Measurements from ENCODE around the gene EML3. TPM values are rescaled to one million over a fixed set of nuclear protein-coding genes. Genes with fewer than 3 reads are reported as not detected.
"Not testable (repeated sequence)": the region's sequence is repeated elsewhere in the genome, so short reads cannot be mapped to it uniquely, and the experiment has no call there.

EML3 gene
- total and polyA plus RNA-seq, 9 donors, result 10.7 to 27.7 (median 19.9) TPM

DNA sequence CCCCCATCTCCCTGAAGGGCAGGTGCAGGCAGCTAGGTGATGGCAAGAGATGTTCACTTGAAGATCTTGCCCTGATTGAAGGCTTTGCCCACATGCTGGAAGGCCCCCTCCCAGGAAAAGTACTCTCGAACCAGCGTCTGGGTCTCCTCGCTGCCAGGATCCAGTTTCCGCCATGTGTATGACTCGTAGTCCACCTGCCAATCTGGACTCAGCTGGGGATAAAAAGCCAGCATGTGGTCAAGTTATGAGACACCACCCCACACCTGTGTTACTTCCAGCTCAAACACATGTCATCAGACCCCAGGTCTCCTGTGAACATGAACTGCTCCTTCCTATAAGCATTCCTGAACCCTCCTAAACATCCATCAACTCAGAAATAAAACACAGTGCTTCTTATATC, 52.9 kb downstream of the EML3 start:
- H3K27me3 ChIP-seq (ENCODE audit: control insufficient read depth, insufficient read depth, low read length); H3K4me3 ChIP-seq (ENCODE audit: low read length); DNase-seq; H3K9me3 ChIP-seq (replicated peaks; ENCODE audit: control insufficient read depth, low read depth, low read length): not testable (repeated sequence)
- H3K27ac ChIP-seq (ENCODE audit: low read length), result peak overlapping the region; percentile 51
- H3K4me1 ChIP-seq (ENCODE audit: control insufficient read depth, insufficient read depth, low read length), result peaks cover 46% of the 10 kb centered on the region
- WGBS (ENCODE audit: insufficient coverage), result 63% methylated on average over 5 of the region's 5 CpGs
- peaks cover 64% of the 10 kb centered on the region for H3K36me3 ChIP-seq (ENCODE audit: control insufficient read depth, insufficient read depth, low read length)

DNA sequence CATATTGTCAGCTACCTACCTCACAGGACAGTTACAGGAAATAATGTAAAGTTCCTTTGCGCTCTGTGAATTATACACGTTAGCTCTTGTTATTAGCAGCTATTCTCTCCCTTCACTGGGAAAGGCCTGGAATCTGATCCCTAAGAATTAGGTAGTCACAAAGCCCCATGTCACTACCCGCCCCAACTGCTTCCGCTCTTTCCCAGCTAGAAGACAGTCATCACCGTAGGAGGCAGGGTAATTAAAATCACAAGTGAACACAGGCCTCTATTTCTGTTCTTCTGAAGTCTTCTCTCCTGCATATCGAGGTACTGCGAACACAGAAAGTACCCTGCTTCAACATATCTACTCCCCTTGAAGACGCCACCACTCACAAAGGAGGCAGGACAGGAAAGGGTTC, 53.4 kb downstream of the EML3 start:
- H3K27me3 ChIP-seq (ENCODE audit: control insufficient read depth, insufficient read depth, low read length), result no peaks in the 10 kb centered on the region
- peaks cover 63% of the 10 kb centered on the region for H3K36me3 ChIP-seq (ENCODE audit: control insufficient read depth, insufficient read depth, low read length)
- H3K9me3 ChIP-seq (replicated peaks; ENCODE audit: control insufficient read depth, low read depth, low read length), result no peaks in the 10 kb centered on the region
- no peak overlapping the region for H3K4me3 ChIP-seq (ENCODE audit: low read length)
- H3K4me1 ChIP-seq (ENCODE audit: control insufficient read depth, insufficient read depth, low read length), result peaks cover 50% of the 10 kb centered on the region
- WGBS (ENCODE audit: insufficient coverage), result 67% methylated on average over 6 of the region's 8 CpGs
- peak overlapping the region; percentile 51 for H3K27ac ChIP-seq (ENCODE audit: low read length)
- DNase-seq, result no peak

DNA sequence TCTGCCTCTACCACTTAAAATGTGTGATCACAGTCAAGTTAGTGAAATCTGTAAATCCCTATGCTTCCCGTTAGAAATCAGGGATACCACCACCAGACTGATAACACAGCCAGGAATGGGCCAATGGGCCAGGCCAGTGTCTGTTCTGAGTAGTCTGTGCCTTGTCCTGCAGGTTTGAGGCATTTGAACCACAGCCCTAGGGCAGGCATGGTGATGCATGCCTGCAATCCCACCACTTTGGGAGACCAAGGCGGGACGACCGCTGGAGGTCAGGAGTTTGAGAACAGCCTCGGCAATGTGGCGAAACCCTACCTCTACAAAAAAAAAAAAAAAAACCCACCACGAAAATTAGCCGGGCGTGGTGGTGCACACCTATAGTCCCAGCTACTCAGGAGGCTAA, 53.9 kb downstream of the EML3 start:
- H3K9me3 ChIP-seq (replicated peaks; ENCODE audit: control insufficient read depth, low read depth, low read length), result no peaks in the 10 kb centered on the region
- H3K27ac ChIP-seq (ENCODE audit: low read length), result no peak overlapping the region
- no CpG with 5 or more reads among the region's 9 CpGs for WGBS (ENCODE audit: insufficient coverage)
- H3K36me3 ChIP-seq (ENCODE audit: control insufficient read depth, insufficient read depth, low read length), result peaks cover 59% of the 10 kb centered on the region
- no peak for DNase-seq
- H3K4me1 ChIP-seq (ENCODE audit: control insufficient read depth, insufficient read depth, low read length), result peaks cover 55% of the 10 kb centered on the region
- no peaks in the 10 kb centered on the region for H3K27me3 ChIP-seq (ENCODE audit: control insufficient read depth, insufficient read depth, low read length)
- no peak overlapping the region for H3K4me3 ChIP-seq (ENCODE audit: low read length)

DNA sequence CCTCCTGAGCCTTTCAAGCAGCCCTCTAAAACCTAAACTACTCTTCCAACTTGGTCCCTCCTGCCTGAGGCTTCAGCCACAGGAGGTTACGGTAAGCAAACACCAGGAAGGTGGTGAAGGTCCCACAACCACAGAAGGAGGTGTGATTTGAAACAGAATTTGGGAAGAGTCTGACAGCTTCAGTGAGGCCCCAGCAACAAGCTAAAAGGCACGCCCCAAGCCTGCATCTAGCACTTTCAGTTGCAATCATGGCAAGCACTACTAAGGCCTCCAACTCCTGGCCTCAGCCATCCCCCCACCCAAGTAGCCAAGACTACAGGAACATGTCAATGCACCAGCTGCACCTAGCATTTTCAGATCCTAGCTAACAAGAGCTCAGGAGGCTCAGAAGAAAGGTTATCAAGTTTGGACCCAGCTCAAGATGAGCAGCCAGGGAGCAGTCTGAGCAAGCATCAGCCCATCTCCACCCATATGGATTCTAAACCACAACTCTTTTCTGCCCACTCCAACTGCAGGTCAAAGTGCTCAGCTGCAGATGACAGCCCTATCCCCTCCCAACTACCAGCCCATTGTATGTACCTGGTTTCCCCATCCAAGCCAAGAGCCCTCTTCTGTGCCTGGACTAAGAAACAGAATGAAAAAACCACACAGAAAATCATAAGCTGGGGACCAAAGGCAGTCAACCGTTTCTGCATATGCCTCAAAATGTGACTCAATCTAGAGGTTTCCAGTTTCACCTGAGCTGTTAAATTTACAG, 55.5 kb downstream of the EML3 start:
- no peak for DNase-seq
- H3K9me3 ChIP-seq (replicated peaks; ENCODE audit: control insufficient read depth, low read depth, low read length), result no peaks in the 10 kb centered on the region
- peaks cover 44% of the 10 kb centered on the region for H3K36me3 ChIP-seq (ENCODE audit: control insufficient read depth, insufficient read depth, low read length)
- H3K27ac ChIP-seq (ENCODE audit: low read length), result peak overlapping the region; percentile 95
- H3K4me1 ChIP-seq (ENCODE audit: control insufficient read depth, insufficient read depth, low read length), result peaks cover 71% of the 10 kb centered on the region
- no CpG with 5 or more reads among the region's 3 CpGs for WGBS (ENCODE audit: insufficient coverage)
- no peaks in the 10 kb centered on the region for H3K27me3 ChIP-seq (ENCODE audit: control insufficient read depth, insufficient read depth, low read length)
- no peak overlapping the region for H3K4me3 ChIP-seq (ENCODE audit: low read length)

DNA sequence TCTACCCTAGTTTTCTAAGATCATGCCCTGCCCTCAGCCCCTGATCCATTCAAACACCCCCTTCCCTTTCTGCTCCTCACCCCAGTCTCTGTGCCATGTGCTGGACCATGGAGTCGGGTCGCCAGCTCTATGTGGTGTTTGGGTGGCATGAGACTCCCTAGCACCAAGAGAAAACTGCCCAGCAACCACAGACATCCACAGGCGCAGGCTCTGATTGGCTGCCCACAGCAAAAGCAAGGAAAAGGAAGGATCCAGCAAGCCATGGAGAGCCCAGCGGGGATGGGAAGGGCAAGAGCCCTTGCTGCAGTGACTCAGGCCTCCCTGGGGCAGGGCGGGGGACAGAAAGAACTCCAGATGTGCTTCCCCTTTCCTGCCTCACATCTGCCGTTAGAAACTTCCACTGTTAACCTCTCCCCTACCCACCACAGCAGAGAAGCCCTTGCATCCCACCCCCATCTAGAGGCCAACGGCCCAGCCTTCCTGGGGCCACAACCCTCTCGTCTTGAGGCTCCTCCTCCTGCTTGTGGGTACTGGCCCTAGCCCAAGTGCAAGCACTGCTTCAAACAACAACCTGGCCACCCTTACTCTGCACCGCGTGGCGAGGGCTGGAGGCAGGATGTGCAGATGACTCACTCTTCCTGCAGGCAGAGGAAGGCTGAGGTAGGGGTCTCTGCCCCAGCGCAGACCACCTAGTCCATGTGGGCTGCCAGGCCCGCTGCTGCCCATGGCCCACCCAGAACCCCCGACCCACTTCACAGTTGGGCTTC, 56.3 kb downstream of the EML3 start:
- H3K36me3 ChIP-seq (ENCODE audit: control insufficient read depth, insufficient read depth, low read length), result peaks cover 38% of the 10 kb centered on the region
- peak overlapping the region; percentile 9 for H3K4me3 ChIP-seq (ENCODE audit: low read length)
- peaks cover 79% of the 10 kb centered on the region for H3K4me1 ChIP-seq (ENCODE audit: control insufficient read depth, insufficient read depth, low read length)
- no peaks in the 10 kb centered on the region for H3K9me3 ChIP-seq (replicated peaks; ENCODE audit: control insufficient read depth, low read depth, low read length)
- WGBS (ENCODE audit: insufficient coverage), result 5% methylated on average over 4 of the region's 14 CpGs
- peak overlapping the region; percentile 95 for H3K27ac ChIP-seq (ENCODE audit: low read length)
- peak; percentile 94 for DNase-seq
- H3K27me3 ChIP-seq (ENCODE audit: control insufficient read depth, insufficient read depth, low read length), result no peaks in the 10 kb centered on the region

DNA sequence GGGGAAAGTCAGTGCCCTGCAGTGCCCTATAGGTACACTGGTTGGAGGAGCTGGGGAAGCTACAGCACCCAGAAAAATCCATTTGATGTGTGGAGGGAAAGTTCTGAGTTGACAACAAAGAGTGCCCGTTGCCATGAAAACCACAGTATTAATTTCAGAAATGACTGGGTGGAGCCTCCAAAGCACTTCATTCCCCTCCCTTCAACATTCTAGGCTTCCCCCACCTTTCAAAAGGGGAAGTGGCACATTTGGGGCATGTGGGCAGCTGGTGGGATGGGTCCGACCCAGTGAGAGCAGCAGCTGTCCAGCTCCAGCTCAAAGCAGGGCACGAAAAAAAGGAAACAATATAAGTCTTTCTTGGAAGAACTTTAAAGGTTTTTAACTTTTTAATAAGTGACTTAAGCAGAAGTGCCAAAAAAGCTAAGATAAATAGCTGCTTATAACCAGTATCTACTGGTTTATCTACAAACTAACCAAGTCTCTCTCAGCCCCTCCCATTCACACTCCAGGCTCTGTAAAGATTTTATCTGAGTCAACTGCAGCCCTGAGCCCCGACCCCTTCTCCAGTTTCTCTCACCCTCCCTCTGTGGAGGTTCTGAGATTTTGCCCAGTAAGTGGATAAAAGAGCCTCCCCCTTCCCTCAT, 57.0 kb downstream of the EML3 start:
- Histone ChIP-seq H3K9me3 (replicated peaks; ENCODE audit: control insufficient read depth, low read depth, low read length) (no peaks in the 10 kb centered on the region), H3K36me3 (ENCODE audit: control insufficient read depth, insufficient read depth, low read length) (peaks cover 33% of the 10 kb centered on the region), H3K4me3 (ENCODE audit: low read length) (peak overlapping the region; percentile 9), H3K27ac (ENCODE audit: low read length) (peak overlapping the region; percentile 95), H3K4me1 (ENCODE audit: control insufficient read depth, insufficient read depth, low read length) (peaks cover 78% of the 10 kb centered on the region), H3K27me3 (ENCODE audit: control insufficient read depth, insufficient read depth, low read length) (no peaks in the 10 kb centered on the region)
- no CpG with 5 or more reads among the region's 4 CpGs for WGBS (ENCODE audit: insufficient coverage)
- DNase-seq, result peak; percentile 89

DNA sequence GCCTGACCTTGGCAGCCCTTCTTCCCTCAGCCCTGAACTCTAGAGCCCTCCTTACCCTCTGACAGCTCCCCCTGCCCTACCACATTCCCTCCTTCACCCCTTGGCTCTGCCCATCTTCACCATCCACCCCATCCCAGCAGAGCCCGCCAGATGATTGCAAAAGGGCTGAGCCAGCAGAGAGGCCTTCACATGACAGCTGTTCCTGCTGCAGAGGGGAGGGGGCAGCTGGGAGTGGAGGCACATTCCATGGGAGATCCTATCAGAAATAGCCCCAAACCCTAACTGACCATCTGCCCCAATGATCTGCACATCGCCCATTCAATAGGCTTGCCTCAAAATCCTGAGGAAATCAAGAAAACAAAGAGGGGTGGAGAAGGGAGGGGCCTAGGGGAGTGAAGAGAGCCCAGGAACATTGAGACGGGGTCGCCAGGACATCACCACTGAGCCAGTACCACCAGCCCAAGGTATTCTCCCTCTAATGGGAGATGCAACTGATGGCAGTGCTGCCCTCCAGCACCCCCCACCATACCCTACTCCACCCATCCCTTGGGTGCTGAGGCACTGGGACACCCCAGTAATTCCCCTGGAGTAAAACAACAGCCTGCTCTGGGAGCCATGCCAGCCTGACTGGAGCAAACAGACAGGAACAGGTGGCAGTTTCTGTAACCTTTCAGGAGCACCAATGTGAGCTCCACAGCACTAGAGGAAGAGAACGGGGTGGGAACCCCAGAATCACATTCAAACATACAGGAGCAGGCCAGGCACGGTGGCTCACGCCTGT, 58.0 kb downstream of the EML3 start:
- H3K27me3 ChIP-seq (ENCODE audit: control insufficient read depth, insufficient read depth, low read length), result no peaks in the 10 kb centered on the region
- H3K9me3 ChIP-seq (replicated peaks; ENCODE audit: control insufficient read depth, low read depth, low read length), result no peaks in the 10 kb centered on the region
- peak overlapping the region; percentile 95 for H3K27ac ChIP-seq (ENCODE audit: low read length)
- WGBS (ENCODE audit: insufficient coverage), result 86% methylated on average over 1 of the region's 7 CpGs
- no peak overlapping the region for H3K4me3 ChIP-seq (ENCODE audit: low read length)
- DNase-seq, result peak; percentile 85
- peaks cover 73% of the 10 kb centered on the region for H3K4me1 ChIP-seq (ENCODE audit: control insufficient read depth, insufficient read depth, low read length)
- peaks cover 24% of the 10 kb centered on the region for H3K36me3 ChIP-seq (ENCODE audit: control insufficient read depth, insufficient read depth, low read length)

DNA sequence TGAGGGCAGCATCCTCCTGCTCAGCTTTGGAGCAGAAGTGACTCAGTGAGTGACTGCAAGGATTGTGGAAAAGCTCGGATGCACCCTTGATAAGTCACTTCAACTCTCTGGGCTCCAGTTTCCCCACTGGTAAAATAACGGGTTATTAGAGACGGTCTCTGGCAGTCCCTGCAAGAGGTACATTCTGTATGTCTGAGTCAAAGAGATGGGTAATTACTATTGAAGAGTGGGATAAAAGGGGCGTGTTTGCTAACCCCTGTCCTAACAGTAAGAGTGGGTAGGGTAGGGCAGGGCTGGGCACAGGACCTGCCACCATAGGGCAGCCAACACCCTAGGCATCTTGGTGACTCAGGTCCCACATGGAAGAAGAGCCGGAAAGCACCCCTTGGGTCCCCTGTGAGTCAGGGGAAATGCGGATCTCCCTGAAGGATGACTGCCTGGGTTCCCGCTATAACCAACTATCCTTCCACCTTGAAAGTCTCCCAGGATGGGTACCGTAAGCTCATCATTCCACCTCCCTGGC, 58.7 kb downstream of the EML3 start:
- peaks cover 75% of the 10 kb centered on the region for H3K4me1 ChIP-seq (ENCODE audit: control insufficient read depth, insufficient read depth, low read length)
- no peaks in the 10 kb centered on the region for H3K27me3 ChIP-seq (ENCODE audit: control insufficient read depth, insufficient read depth, low read length)
- H3K4me3 ChIP-seq (ENCODE audit: low read length), result no peak overlapping the region
- H3K27ac ChIP-seq (ENCODE audit: low read length), result peak overlapping the region; percentile 95
- no peaks in the 10 kb centered on the region for H3K9me3 ChIP-seq (replicated peaks; ENCODE audit: control insufficient read depth, low read depth, low read length)
- 86% methylated on average over 7 of the region's 8 CpGs for WGBS (ENCODE audit: insufficient coverage)
- no peak for DNase-seq
- H3K36me3 ChIP-seq (ENCODE audit: control insufficient read depth, insufficient read depth, low read length), result peaks cover 18% of the 10 kb centered on the region

DNA sequence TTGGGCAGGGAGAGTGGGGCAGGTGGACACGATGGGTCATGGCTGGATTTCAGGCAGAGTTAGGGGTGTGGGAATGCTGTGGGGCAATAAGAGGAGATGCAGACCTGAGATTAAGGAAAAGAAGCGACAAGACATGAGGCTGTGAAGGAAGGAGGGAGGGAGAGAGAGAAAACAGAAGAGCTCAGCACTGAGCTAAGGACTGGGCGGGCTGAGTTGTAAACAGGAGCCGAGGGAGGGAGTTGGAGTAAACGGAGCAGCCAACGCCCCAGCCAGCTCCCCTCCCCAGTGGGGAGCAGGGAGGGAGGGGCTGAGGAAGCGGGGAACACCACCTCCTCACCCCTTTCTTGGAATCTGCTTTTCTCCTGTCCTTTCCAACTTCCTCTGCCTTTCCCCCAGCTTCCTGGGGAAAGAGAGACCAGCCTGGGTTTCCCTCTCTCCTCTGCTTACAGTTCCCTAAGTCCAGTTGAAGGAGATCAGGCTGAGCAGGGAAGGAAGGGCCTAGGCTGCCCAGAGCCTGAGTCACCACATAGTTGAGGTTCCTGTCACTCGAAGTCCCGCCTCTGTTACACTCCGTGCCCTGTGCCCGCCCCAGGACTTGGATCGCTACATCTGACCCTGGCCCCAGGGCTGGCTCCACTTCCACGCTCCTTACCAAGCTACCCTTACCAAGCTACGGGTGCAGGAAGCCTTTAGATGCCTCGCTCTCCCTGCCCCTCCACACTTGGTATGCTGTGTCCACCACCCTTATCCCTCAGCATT, 59.3 kb downstream of the EML3 start:
- DNase-seq, result peak; percentile 95
- H3K9me3 ChIP-seq (replicated peaks; ENCODE audit: control insufficient read depth, low read depth, low read length), result no peaks in the 10 kb centered on the region
- 13% methylated on average over 7 of the region's 15 CpGs for WGBS (ENCODE audit: insufficient coverage)
- H3K36me3 ChIP-seq (ENCODE audit: control insufficient read depth, insufficient read depth, low read length), result peaks cover 13% of the 10 kb centered on the region
- peaks cover 81% of the 10 kb centered on the region for H3K4me1 ChIP-seq (ENCODE audit: control insufficient read depth, insufficient read depth, low read length)
- no peaks in the 10 kb centered on the region for H3K27me3 ChIP-seq (ENCODE audit: control insufficient read depth, insufficient read depth, low read length)
- H3K27ac ChIP-seq (ENCODE audit: low read length), result peak overlapping the region; percentile 95
- H3K4me3 ChIP-seq (ENCODE audit: low read length), result no peak overlapping the region
